Natural killer cell treated with Interleukin-12 subunit alpha and Interleukin-12 subunit beta and Interleukin-15 and Interleukin-18, amount 100 ng/mL, for 72 hours (primary cell): ENCODE measurements around the gene ARMH2. TPM values are rescaled to one million over a fixed set of nuclear protein-coding genes. Genes with fewer than 3 reads are reported as not detected.
A peak's percentile ranks its signal among the peaks of the same experiment; 100 is the strongest.

ENCODE experiments used
- ATAC-seq, 2 donors: fragments of 150-1000 bp; cut with Tn5 transposase in 1 of 2; sonication (Bioruptor Pico), chemical (Tn5 transposase) in 1 of 2; 2 replicates each; pipeline ENCODE4 v1.10.0; 2021
- DNase-seq: peaks from one replicate; pipeline ENCODE4 v3.0.0; 2022; ENCODE audit warnings: low spot score
- H3K27ac Mint-ChIP-seq, 2 donors: 1 replicate in 1 of 2; 2 replicates in 1 of 2; pipeline ENCODE4 v1.8.0; 2022; ENCODE audit warnings: mixed read lengths in 2 of 2, mild to moderate bottlenecking in 1 of 2, moderate library complexity in 1 of 2
- H3K27me3 Mint-ChIP-seq, 2 donors: 1 replicate in 1 of 2; 2 replicates in 1 of 2; pipeline ENCODE4 v1.8.0; 2022; ENCODE audit warnings: mixed read lengths in 2 of 2
- H3K36me3 Mint-ChIP-seq: one replicate; pipeline ENCODE4 v1.8.0; 2022; ENCODE audit warnings: mixed read lengths
- H3K4me1 Mint-ChIP-seq, 2 donors: 1 replicate in 1 of 2; 2 replicates in 1 of 2; pipeline ENCODE4 v1.8.0; 2022; ENCODE audit warnings: low read depth in 2 of 2, mixed read lengths in 2 of 2, mild to moderate bottlenecking in 1 of 2
- H3K4me3 Mint-ChIP-seq: one replicate; pipeline ENCODE4 v1.8.0; 2022; ENCODE audit warnings: mixed read lengths
- H3K9me3 Mint-ChIP-seq: 2 replicates; pipeline ENCODE4 v1.8.0; 2022; ENCODE audit warnings: mixed read lengths
- total RNA-seq, 2 donors: library from RNA; stranded (reverse); gene quantifications; one replicate each; pipeline ENCODE4 v1.2.3, GENCODE V29; 2022

ARMH2 gene
- total RNA-seq, 2 donors from 2014 or later: 0.74 to 1.3 TPM

- H3K27me3 Mint-ChIP-seq: no peaks in the 10 kb centered on the region
- H3K27ac Mint-ChIP-seq: no peak overlapping the region
- H3K4me1 Mint-ChIP-seq: peaks cover 0 to 6% of the 10 kb centered on the region in 2 donors
- ATAC-seq (no peak), DNase-seq (no peak)
- no peak overlapping the region for H3K4me3 Mint-ChIP-seq
- no peaks in the 10 kb centered on the region for H3K9me3 Mint-ChIP-seq
- H3K36me3 Mint-ChIP-seq: peaks cover under 1% of the 10 kb centered on the region
Observed at GRCh38 chr6:24797596-24798216, 1.0 kb downstream of the ARMH2 start.

GRCh38 chr6:24796616-24797290 lies 2.0 kb downstream of the ARMH2 start:
- Mint-ChIP-seq H3K9me3 (no peaks in the 10 kb centered on the region), H3K36me3 (no peaks in the 10 kb centered on the region), H3K27me3 (no peaks in the 10 kb centered on the region), H3K4me1 (peaks cover 0 to 6% of the 10 kb centered on the region in 2 donors), H3K27ac (no peak overlapping the region), H3K4me3 (no peak overlapping the region)
- ATAC-seq: no peak
- DNase-seq: no peak

DNA sequence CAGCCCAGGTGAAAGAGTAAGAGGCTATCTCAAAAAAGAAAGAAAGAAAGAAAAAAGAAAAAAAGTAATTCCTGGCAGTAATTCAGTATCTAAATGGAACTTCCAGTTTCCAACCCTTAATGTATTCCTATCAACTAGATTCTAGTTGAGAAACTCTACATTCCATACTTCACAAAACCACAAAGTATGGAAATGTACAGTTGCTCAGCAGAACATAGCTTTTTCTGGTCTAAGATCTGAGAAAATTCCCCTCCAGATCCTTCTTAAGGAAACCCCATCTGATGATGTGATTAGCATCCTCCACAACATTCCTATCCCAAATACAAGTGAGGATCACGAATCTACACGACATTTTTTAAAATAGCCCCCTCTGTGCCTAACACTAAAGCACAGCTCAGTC lies 3.6 kb downstream of the ARMH2 start:
- H3K4me1 Mint-ChIP-seq: peaks cover 0 to 6% of the 10 kb centered on the region in 2 donors
- H3K27ac Mint-ChIP-seq: no peak overlapping the region
- H3K9me3 Mint-ChIP-seq: no peaks in the 10 kb centered on the region
- no peak for DNase-seq
- no peaks in the 10 kb centered on the region for H3K27me3 Mint-ChIP-seq
- no peaks in the 10 kb centered on the region for H3K36me3 Mint-ChIP-seq
- ATAC-seq: no peak
- no peak overlapping the region for H3K4me3 Mint-ChIP-seq

GRCh38 chr6:24788031-24788665 lies 10.6 kb downstream of the ARMH2 start:
- H3K4me1 Mint-ChIP-seq: no peaks in the 10 kb centered on the region
- no peak overlapping the region for H3K4me3 Mint-ChIP-seq
- H3K36me3 Mint-ChIP-seq: peaks cover 13% of the 10 kb centered on the region
- no peak overlapping the region for H3K27ac Mint-ChIP-seq
- DNase-seq: no peak
- H3K27me3 Mint-ChIP-seq: no peaks in the 10 kb centered on the region
- ATAC-seq: no peak
- H3K9me3 Mint-ChIP-seq: no peaks in the 10 kb centered on the region

GRCh38 chr6:24780206-24780605 lies 18.5 kb downstream of the ARMH2 start:
- Mint-ChIP-seq H3K4me3 (no peak overlapping the region), H3K9me3 (no peaks in the 10 kb centered on the region), H3K27me3 (no peaks in the 10 kb centered on the region), H3K4me1 (peaks cover 14 to 23% of the 10 kb centered on the region in 2 donors), H3K27ac (peak overlapping the region in 1 of 2 donors; percentile 47), H3K36me3 (peaks cover 21% of the 10 kb centered on the region)
- ATAC-seq: no peak
- no peak for DNase-seq

DNA sequence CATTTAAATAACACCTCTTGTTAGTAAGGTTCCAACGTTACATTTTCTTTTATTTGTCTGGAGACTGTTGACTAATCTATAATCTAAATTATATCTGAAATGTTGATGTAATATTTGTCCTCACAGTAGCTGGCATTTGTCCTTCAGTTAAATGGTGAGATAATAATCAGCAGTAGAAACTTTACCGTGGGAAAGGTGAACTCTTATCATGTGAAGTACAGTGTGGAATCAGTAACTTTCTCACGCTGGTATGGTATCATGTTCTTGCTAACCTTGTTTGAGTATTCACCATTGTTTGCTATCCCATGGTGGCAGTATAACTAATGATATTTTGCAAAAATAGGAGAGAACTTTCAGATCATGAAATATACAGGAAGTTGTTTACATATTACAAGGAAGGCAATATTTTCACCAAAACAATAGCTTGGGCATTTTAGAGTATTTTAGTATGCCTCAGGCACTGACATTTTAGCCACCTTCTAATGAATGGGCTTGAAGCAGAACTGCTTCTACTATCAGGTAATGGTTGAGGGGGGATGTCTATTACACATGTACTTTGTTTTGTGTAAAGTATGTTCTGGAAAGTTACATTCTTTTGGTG lies 19.2 kb downstream of the ARMH2 start:
- no peaks in the 10 kb centered on the region for H3K27me3 Mint-ChIP-seq
- ATAC-seq: no peak
- no peak for DNase-seq
- peaks cover 14 to 23% of the 10 kb centered on the region in 2 donors for H3K4me1 Mint-ChIP-seq
- peak overlapping the region in 1 of 2 donors; percentile 47 for H3K27ac Mint-ChIP-seq
- no peak overlapping the region for H3K4me3 Mint-ChIP-seq
- peaks cover 21% of the 10 kb centered on the region for H3K36me3 Mint-ChIP-seq
- no peaks in the 10 kb centered on the region for H3K9me3 Mint-ChIP-seq

DNA sequence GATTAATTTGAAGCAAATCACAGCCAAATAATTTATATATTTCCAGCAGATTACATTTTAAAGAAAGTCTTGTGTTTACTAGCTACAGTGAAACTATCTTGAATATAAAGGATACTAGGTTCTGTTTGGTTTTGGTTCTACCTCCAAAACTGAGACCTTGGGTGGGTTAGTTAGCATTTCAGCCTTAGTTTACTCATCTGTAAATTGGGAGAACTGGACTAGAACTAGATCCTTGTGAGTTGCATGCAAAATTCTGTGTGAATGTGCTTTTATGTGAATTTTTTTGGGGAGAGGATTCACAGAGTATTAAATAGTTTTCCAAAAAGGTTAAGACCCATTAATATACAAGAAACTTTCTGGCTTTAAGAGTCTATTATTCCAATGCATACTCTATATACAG lies 19.8 kb downstream of the ARMH2 start:
- ATAC-seq (no peak), DNase-seq (no peak)
- Mint-ChIP-seq H3K27me3 (no peaks in the 10 kb centered on the region), H3K4me1 (peaks cover 14 to 23% of the 10 kb centered on the region in 2 donors), H3K36me3 (peaks cover 21% of the 10 kb centered on the region), H3K4me3 (peak overlapping the region; percentile 23), H3K9me3 (no peaks in the 10 kb centered on the region), H3K27ac (no peak overlapping the region)

- Mint-ChIP-seq H3K4me3 (peak overlapping the region; percentile 72), H3K27ac (no peak overlapping the region)
Observed at GRCh38 chr6:24778121-24778520, 20.6 kb downstream of the ARMH2 start.

GRCh38 chr6:24777227-24777626 lies 21.5 kb downstream of the ARMH2 start:
- peak overlapping the region; percentile 97 for H3K4me3 Mint-ChIP-seq
- H3K27me3 Mint-ChIP-seq: no peaks in the 10 kb centered on the region
- H3K36me3 Mint-ChIP-seq: peaks cover 14% of the 10 kb centered on the region

More at GRCh38 chr6:24778121-24778520, 20.6 kb downstream of the ARMH2 start:
- DNase-seq (no peak), ATAC-seq (no peak)
- H3K27me3 Mint-ChIP-seq: no peaks in the 10 kb centered on the region
- H3K9me3 Mint-ChIP-seq: no peaks in the 10 kb centered on the region
- H3K36me3 Mint-ChIP-seq: peaks cover 21% of the 10 kb centered on the region
- peaks cover 14 to 23% of the 10 kb centered on the region in 2 donors for H3K4me1 Mint-ChIP-seq

GRCh38 chr6:24775520-24776058 lies 23.1 kb downstream of the ARMH2 start:
- no peak for DNase-seq
- peaks cover 14 to 19% of the 10 kb centered on the region in 2 donors for H3K4me1 Mint-ChIP-seq

More at GRCh38 chr6:24777227-24777626, 21.5 kb downstream of the ARMH2 start:
- no peaks in the 10 kb centered on the region for H3K9me3 Mint-ChIP-seq
- peaks cover 14 to 22% of the 10 kb centered on the region in 2 donors for H3K4me1 Mint-ChIP-seq
- ATAC-seq (no peak), DNase-seq (no peak)
- no peak overlapping the region for H3K27ac Mint-ChIP-seq

GRCh38 chr6:24774696-24775519 lies 23.8 kb downstream of the ARMH2 start, which contains the start of gene GMNN:
GMNN (plus strand) TSS chr6:24774937; CDS start chr6:24777247, 2,310 bp downstream.
- Mint-ChIP-seq H3K9me3 (no peaks in the 10 kb centered on the region), H3K27me3 (no peaks in the 10 kb centered on the region), H3K27ac (peak within 1 kb of the TSS; percentile 94 to 97), H3K36me3 (peaks cover 4% of the 10 kb centered on the region), H3K4me3 (peak within 1 kb of the TSS; percentile 97), H3K4me1 (peaks cover 12 to 19% of the 10 kb centered on the region in 2 donors)
- DNase-seq (peak; percentile 99), ATAC-seq (peak; percentile 98)

More at GRCh38 chr6:24775520-24776058, 23.1 kb downstream of the ARMH2 start:
- no peaks in the 10 kb centered on the region for H3K27me3 Mint-ChIP-seq
- H3K27ac Mint-ChIP-seq: peak overlapping the region; percentile 94 to 97
- peaks cover 7% of the 10 kb centered on the region for H3K36me3 Mint-ChIP-seq
- H3K4me3 Mint-ChIP-seq: peak overlapping the region; percentile 97
- no peaks in the 10 kb centered on the region for H3K9me3 Mint-ChIP-seq
- ATAC-seq: no peak

DNA sequence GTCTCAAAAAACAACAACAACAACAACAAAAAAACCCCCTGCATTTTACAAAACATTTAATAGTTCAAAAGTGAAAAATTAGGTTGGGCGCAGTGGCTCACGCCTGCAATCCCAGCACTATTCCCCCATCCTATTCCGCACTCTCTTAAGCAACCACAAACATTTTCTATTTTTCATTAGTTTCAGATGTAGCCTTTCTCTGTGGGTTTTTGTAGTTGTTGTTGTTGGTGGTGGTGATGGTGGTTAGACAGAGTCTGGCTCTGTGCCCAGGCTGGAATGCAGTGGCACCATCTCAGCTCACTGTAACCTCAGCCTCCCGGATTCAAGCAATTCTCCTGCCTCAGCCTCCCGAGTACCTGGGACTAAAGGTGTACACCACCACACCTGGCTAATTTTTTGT lies 30.4 kb downstream of the ARMH2 start:
- ATAC-seq: no peak
- Mint-ChIP-seq H3K4me1 (peaks cover 0 to 2% of the 10 kb centered on the region in 2 donors), H3K27ac (no peak overlapping the region), H3K27me3 (no peaks in the 10 kb centered on the region), H3K9me3 (no peaks in the 10 kb centered on the region), H3K4me3 (no peak overlapping the region), H3K36me3 (no peaks in the 10 kb centered on the region)
- DNase-seq: no peak
